Nephron progenitor cell (in vitro differentiated cells): ENCODE data around the gene SHROOM3.
A peak's percentile ranks its signal among the peaks of the same experiment; 100 is the strongest.

Experiments
- DNase-seq: peaks from one replicate; pipeline ENCODE4 v3.0.0; 2021
- H3K27ac Mint-ChIP-seq: 2 replicates; pipeline ENCODE4 v1.8.0; 2021; ENCODE audit warnings: mild to moderate bottlenecking, moderate library complexity, mixed read lengths
- H3K27me3 Mint-ChIP-seq: 2 replicates; pipeline ENCODE4 v1.8.0; 2021; ENCODE audit warnings: mild to moderate bottlenecking, low read depth, mixed read lengths; ENCODE audit not compliant: poor library complexity
- H3K36me3 Mint-ChIP-seq: 2 replicates; pipeline ENCODE4 v1.8.0; 2021; ENCODE audit warnings: low read depth, mixed read lengths
- H3K4me1 Mint-ChIP-seq: 2 replicates; pipeline ENCODE4 v1.8.0; 2021; ENCODE audit warnings: mixed read lengths
- H3K4me3 Mint-ChIP-seq: 2 replicates; pipeline ENCODE4 v1.8.0; 2021; ENCODE audit warnings: mild to moderate bottlenecking, moderate library complexity, mixed read lengths
- H3K9me3 Mint-ChIP-seq: 2 replicates; pipeline ENCODE4 v1.8.0; 2021; ENCODE audit warnings: mild to moderate bottlenecking, moderate library complexity, mixed read lengths
- CTCF ChIP-seq: fragments of 200-600 bp; sonication (generic); IDR thresholded peaks from 2 replicates; pipeline ENCODE4 v1.5.0; 2021; ENCODE audit warnings: antibody characterized with exemption

Gene SHROOM3

GRCh38 chr4:76755756-76756155 lies 320.7 kb downstream of the SHROOM3 start:
- H3K4me3 Mint-ChIP-seq: no peak overlapping the region
- H3K27ac Mint-ChIP-seq: peak overlapping the region; percentile 16
- H3K9me3 Mint-ChIP-seq: peaks cover 13% of the 10 kb centered on the region
- H3K27me3 Mint-ChIP-seq: no peaks in the 10 kb centered on the region
- H3K4me1 Mint-ChIP-seq: peaks cover 79% of the 10 kb centered on the region
- TF ChIP-seq CTCF: no peak
- H3K36me3 Mint-ChIP-seq: peaks cover 94% of the 10 kb centered on the region
- no peak for DNase-seq

GRCh38 chr4:76756416-76756815 lies 321.4 kb downstream of the SHROOM3 start:
- Mint-ChIP-seq H3K9me3 (peaks cover 8% of the 10 kb centered on the region), H3K27me3 (no peaks in the 10 kb centered on the region), H3K36me3 (peaks cover 94% of the 10 kb centered on the region), H3K27ac (peak overlapping the region; percentile 86), H3K4me3 (no peak overlapping the region), H3K4me1 (peaks cover 85% of the 10 kb centered on the region)
- DNase-seq: no peak
- TF ChIP-seq CTCF: no peak

- no peak for TF ChIP-seq CTCF
- peak overlapping the region; percentile 97 for H3K27ac Mint-ChIP-seq
- no peak overlapping the region for H3K4me3 Mint-ChIP-seq
- H3K4me1 Mint-ChIP-seq: peaks cover 78% of the 10 kb centered on the region
- H3K27me3 Mint-ChIP-seq: no peaks in the 10 kb centered on the region
- H3K36me3 Mint-ChIP-seq: peaks cover 94% of the 10 kb centered on the region
- no peak for DNase-seq
- H3K9me3 Mint-ChIP-seq: no peaks in the 10 kb centered on the region
Measured at GRCh38 chr4:76757418-76757939, 322.4 kb downstream of the SHROOM3 start.

- no peak overlapping the region for H3K4me3 Mint-ChIP-seq
- no peaks in the 10 kb centered on the region for H3K27me3 Mint-ChIP-seq
- peaks cover 73% of the 10 kb centered on the region for H3K4me1 Mint-ChIP-seq
- peaks cover 95% of the 10 kb centered on the region for H3K36me3 Mint-ChIP-seq
- H3K27ac Mint-ChIP-seq: peak overlapping the region; percentile 18
- no peaks in the 10 kb centered on the region for H3K9me3 Mint-ChIP-seq
- no peak for DNase-seq
- peak; percentile 79 for TF ChIP-seq CTCF
Measured at GRCh38 chr4:76758290-76758882, 323.4 kb downstream of the SHROOM3 start.

GRCh38 chr4:76758996-76759395 lies 324.0 kb downstream of the SHROOM3 start:
- peaks cover 91% of the 10 kb centered on the region for H3K36me3 Mint-ChIP-seq
- DNase-seq: no peak
- no peak for TF ChIP-seq CTCF
- H3K9me3 Mint-ChIP-seq: no peaks in the 10 kb centered on the region
- H3K27me3 Mint-ChIP-seq: no peaks in the 10 kb centered on the region
- H3K4me1 Mint-ChIP-seq: peaks cover 67% of the 10 kb centered on the region
- no peak overlapping the region for H3K27ac Mint-ChIP-seq
- H3K4me3 Mint-ChIP-seq: no peak overlapping the region

GRCh38 chr4:76760193-76760592 lies 325.2 kb downstream of the SHROOM3 start:
- H3K27me3 Mint-ChIP-seq: no peaks in the 10 kb centered on the region
- peaks cover 91% of the 10 kb centered on the region for H3K36me3 Mint-ChIP-seq
- no peaks in the 10 kb centered on the region for H3K9me3 Mint-ChIP-seq
- no peak for TF ChIP-seq CTCF
- H3K4me3 Mint-ChIP-seq: no peak overlapping the region
- DNase-seq: no peak
- H3K4me1 Mint-ChIP-seq: peaks cover 67% of the 10 kb centered on the region
- H3K27ac Mint-ChIP-seq: peak overlapping the region; percentile 68
